Smooth muscle cell (in vitro differentiated cells): ENCODE results near the gene CTBP2. TPM values are rescaled to one million over a fixed set of nuclear protein-coding genes. Genes with fewer than 3 reads are reported as not detected.
"Not testable (repeated sequence)": the region's sequence is repeated elsewhere in the genome, so short reads cannot be mapped to it uniquely, and the experiment has no call there.

Source experiments
- DNase-seq: peaks from one replicate; lab custom pipeline; 2025; ENCODE audit not compliant: unreplicated experiment; lab: John Stamatoyannopoulos, UW
- H2AFZ ChIP-seq: fragments of 200-600 bp; sonication (generic); 2 replicates; pipeline ENCODE4 v1.6.0; 2016; ENCODE audit warnings: antibody characterized with exemption, low read depth, mild to moderate bottlenecking
- H3F3A ChIP-seq: fragments of 200-600 bp; sonication (generic); 2 replicates; pipeline ENCODE4 v1.6.0; 2017; ENCODE audit warnings: antibody characterized with exemption, low read depth
- H3K27ac ChIP-seq: fragments of 200-600 bp; sonication (generic); 2 replicates; pipeline ENCODE4 v1.5.1; 2016; ENCODE audit warnings: low read depth, mild to moderate bottlenecking
- H3K27me3 ChIP-seq: fragments of 200-600 bp; sonication (generic); 2 replicates; pipeline ENCODE4 v1.6.1; 2016; ENCODE audit warnings: low read depth, mild to moderate bottlenecking
- H3K36me3 ChIP-seq: fragments of 200-600 bp; sonication (generic); 2 replicates; pipeline ENCODE4 v1.5.1; 2016; ENCODE audit warnings: low read depth
- H3K4me1 ChIP-seq: fragments of 200-600 bp; sonication (generic); 2 replicates; pipeline ENCODE4 v1.5.1; 2016; ENCODE audit warnings: low read depth
- H3K4me2 ChIP-seq: fragments of 200-600 bp; sonication (generic); 2 replicates; pipeline ENCODE4 v1.6.0; 2016; ENCODE audit warnings: mild to moderate bottlenecking
- H3K4me3 ChIP-seq: fragments of 200-600 bp; sonication (generic); 2 replicates; pipeline ENCODE4 v1.5.1; 2016; ENCODE audit warnings: mild to moderate bottlenecking
- H3K79me2 ChIP-seq: fragments of 200-600 bp; sonication (generic); 2 replicates; pipeline ENCODE4 v1.6.0; 2016; ENCODE audit warnings: low read depth, mild to moderate bottlenecking
- H3K9ac ChIP-seq: fragments of 200-600 bp; sonication (generic); 2 replicates; pipeline ENCODE4 v1.6.0; 2016; ENCODE audit warnings: low read depth
- H3K9me3 ChIP-seq: fragments of 200-600 bp; sonication (generic); replicated peaks from 2 replicates; pipeline ENCODE4 v1.5.1; 2016; ENCODE audit warnings: low read depth
- H4K20me1 ChIP-seq: fragments of 200-600 bp; sonication (generic); 2 replicates; pipeline ENCODE4 v1.6.0; 2016; ENCODE audit warnings: low read depth
- WGBS: methylation state at CpG from one replicate; pipeline ENCODE4 v1.1.7; 2016; ENCODE audit warnings: low lambda C conversion rate; 5-methylcytosine and 5-hydroxymethylcytosine counted together
- polyA plus RNA-seq: library from polyadenylated mRNA; unstranded; fragments of >200 nt; fragmentation: Nextera tagmentation; extraction: Ambion mirVana; gene quantifications from 2 replicates; pipeline ENCODE4 v1.2.1, GENCODE V29; 2016
- total RNA-seq: library from RNA; depleted of rRNA; stranded (reverse); fragments of >200 nt; gene quantifications from 2 replicates; pipeline ENCODE4 v1.2.3, GENCODE V29; 2014
- TF ChIP-seq, protein P1 (sequence below): fragments of 200-600 bp; sonication (generic); IDR thresholded peaks from 2 replicates; pipeline ENCODE4 v1.5.1; 2017; ENCODE audit warnings: borderline replicate concordance, mild to moderate bottlenecking, antibody characterized with exemption; ENCODE audit not compliant: insufficient read depth, poor library complexity, severe bottlenecking

CTBP2 gene
- total and polyA plus RNA-seq, 2 experiments from 2014 or later: 49.9 to 69.5 TPM

DNA sequence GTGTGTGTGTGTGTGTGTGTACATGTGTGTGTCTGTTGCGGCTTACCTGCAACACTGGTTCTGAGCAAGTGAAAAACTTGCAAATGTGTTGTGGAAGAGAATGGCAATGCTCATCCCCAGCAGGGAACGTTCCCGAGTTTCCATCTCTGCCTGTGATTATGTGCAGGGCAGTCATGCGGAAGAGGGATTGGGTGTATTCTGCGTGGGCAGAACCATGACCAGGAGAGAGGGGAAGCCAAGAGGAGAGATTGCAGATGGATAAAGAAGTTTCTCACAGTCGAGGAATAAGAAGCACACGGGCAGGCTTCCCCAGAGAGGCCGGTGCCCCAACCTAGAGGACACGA is 99.9 kb downstream of the CTBP2 start:
- WGBS: 80% methylated on average over 9 of the region's 9 CpGs
- Histone ChIP-seq H3K79me2 (peaks cover 77% of the 10 kb centered on the region), H3K4me3 (no peak overlapping the region), H3K27me3 (no peaks in the 10 kb centered on the region), H4K20me1 (peaks cover 100% of the 10 kb centered on the region), H3K9ac (no peak overlapping the region), H3K27ac (no peak overlapping the region), H3F3A (peaks cover 13% of the 10 kb centered on the region), H2AFZ (no peak overlapping the region), H3K4me2 (no peak overlapping the region), H3K36me3 (no peaks in the 10 kb centered on the region), H3K4me1 (peaks cover 50% of the 10 kb centered on the region), H3K9me3 (no peaks in the 10 kb centered on the region)
- no peak for DNase-seq
- TF ChIP-seq, protein P1, sequence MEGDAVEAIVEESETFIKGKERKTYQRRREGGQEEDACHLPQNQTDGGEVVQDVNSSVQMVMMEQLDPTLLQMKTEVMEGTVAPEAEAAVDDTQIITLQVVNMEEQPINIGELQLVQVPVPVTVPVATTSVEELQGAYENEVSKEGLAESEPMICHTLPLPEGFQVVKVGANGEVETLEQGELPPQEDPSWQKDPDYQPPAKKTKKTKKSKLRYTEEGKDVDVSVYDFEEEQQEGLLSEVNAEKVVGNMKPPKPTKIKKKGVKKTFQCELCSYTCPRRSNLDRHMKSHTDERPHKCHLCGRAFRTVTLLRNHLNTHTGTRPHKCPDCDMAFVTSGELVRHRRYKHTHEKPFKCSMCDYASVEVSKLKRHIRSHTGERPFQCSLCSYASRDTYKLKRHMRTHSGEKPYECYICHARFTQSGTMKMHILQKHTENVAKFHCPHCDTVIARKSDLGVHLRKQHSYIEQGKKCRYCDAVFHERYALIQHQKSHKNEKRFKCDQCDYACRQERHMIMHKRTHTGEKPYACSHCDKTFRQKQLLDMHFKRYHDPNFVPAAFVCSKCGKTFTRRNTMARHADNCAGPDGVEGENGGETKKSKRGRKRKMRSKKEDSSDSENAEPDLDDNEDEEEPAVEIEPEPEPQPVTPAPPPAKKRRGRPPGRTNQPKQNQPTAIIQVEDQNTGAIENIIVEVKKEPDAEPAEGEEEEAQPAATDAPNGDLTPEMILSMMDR: no peak

DNA sequence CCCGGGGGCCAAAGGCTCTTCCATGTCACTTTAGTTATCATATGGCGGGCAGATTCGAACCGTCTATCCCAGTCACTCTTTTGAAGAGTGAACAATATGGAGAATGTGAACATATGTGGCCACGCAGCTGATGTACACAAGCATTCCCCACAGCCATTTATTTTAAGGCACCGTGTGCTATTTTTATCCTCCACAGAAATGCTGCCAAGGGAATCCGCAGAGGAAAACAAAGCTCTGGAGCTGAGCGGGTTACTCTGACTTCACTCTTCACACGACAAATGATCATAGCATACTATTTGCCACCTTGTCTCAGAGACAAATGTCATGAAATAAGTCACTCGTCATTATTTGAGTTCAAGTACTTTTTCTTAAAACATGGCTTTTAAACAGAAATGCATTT is 100.3 kb downstream of the CTBP2 start:
- DNase-seq: no peak
- H3K4me1 ChIP-seq: peaks cover 46% of the 10 kb centered on the region
- H3K4me3 ChIP-seq: no peak overlapping the region
- no peak overlapping the region for H3K9ac ChIP-seq
- H4K20me1 ChIP-seq: peaks cover 100% of the 10 kb centered on the region
- peaks cover 81% of the 10 kb centered on the region for H3K79me2 ChIP-seq
- 87% methylated on average over 10 of the region's 10 CpGs for WGBS
- TF ChIP-seq, protein P1: no peak
- no peaks in the 10 kb centered on the region for H3K9me3 ChIP-seq
- no peak overlapping the region for H3K4me2 ChIP-seq
- H3K36me3 ChIP-seq: no peaks in the 10 kb centered on the region
- no peak overlapping the region for H2AFZ ChIP-seq
- no peak overlapping the region for H3K27ac ChIP-seq
- H3K27me3 ChIP-seq: no peaks in the 10 kb centered on the region
- H3F3A ChIP-seq: peaks cover 10% of the 10 kb centered on the region

DNA sequence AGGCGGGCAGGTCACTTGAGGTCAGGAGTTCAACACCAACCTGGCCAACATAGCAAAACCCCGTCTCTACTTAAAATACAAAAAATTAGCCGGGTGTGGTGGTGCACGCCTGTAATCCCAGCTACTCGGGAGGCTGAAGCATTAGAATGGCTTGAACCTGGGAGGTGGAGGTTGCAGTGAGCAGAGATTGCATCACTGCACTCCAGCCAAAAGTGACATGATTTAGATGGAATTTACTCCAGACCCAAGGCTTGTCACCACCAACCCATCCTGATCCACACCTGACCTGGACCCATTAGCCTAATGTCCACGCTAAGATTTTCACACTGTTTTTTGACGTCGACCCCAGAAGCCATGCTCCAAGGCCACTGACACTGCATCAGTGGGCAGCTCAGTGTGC is 101.0 kb downstream of the CTBP2 start:
- Histone ChIP-seq H3K79me2 (peaks cover 88% of the 10 kb centered on the region), H3F3A (peaks cover 10% of the 10 kb centered on the region), H3K4me1 (peaks cover 39% of the 10 kb centered on the region), H4K20me1 (peaks cover 100% of the 10 kb centered on the region)
- H3K27ac ChIP-seq, H3K4me2 ChIP-seq, H3K9ac ChIP-seq, H3K27me3 ChIP-seq, H2AFZ ChIP-seq, DNase-seq, H3K9me3 ChIP-seq, H3K36me3 ChIP-seq, H3K4me3 ChIP-seq: not testable (repeated sequence)
- 94% methylated on average over 8 of the region's 8 CpGs for WGBS

DNA sequence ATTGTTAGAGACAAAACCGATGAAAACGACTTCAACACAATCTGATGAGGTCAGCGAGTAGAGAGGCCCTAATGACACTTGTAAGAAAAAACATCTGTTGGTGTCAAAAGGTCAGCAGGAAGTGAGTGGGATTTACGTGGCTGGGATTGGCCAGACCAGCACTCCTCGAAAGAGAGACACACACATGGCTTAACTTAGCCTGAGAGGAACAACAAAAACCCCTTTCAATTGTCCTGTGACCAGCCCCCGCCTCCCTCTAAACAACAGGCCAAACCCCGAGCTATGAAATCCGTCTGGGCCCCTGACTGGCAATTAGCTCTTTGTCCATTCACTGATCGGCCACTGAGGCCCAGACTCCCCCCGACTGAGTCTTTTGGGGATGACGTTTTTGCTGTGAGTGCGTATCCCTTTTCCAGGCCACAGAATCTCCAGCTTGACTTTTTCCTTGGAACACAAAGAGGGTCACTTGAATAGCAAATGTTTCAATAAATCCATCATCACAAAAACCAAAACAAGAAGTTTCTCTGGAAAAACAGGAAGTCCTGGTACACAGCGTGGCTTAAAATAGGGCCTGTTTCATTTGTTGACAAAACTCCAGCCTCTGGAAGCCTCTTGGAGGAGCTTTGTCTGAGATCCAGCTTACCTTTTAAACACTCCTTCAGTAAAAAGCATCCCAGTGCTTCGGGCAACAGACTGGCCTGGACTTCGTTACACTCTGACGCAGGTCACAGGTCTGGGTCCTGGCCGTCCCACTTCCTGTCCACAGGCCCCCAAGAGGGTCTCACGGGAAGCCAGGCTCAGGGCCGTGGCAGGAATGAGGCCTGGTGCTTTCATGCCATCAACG is 103.0 kb downstream of the CTBP2 start:
- H3K27me3 ChIP-seq: no peaks in the 10 kb centered on the region
- H3K4me2 ChIP-seq: peak overlapping the region; percentile 34
- H3K9ac ChIP-seq: peak overlapping the region; percentile 40
- no peaks in the 10 kb centered on the region for H3K36me3 ChIP-seq
- peak overlapping the region; percentile 74 for H3K27ac ChIP-seq
- H3K4me3 ChIP-seq: no peak overlapping the region
- DNase-seq: no peak
- peaks cover 30% of the 10 kb centered on the region for H3K4me1 ChIP-seq
- 16% methylated on average over 20 of the region's 20 CpGs for WGBS
- TF ChIP-seq, protein P1: no peak
- H3F3A ChIP-seq: peaks cover 10% of the 10 kb centered on the region
- no peak overlapping the region for H2AFZ ChIP-seq
- peaks cover 100% of the 10 kb centered on the region for H4K20me1 ChIP-seq
- peaks cover 93% of the 10 kb centered on the region for H3K79me2 ChIP-seq
- H3K9me3 ChIP-seq: no peaks in the 10 kb centered on the region
